ENCODE data around the gene BRAF.
"Not testable (repeated sequence)": the region's sequence is repeated elsewhere in the genome, so short reads cannot be mapped to it uniquely, and the experiment has no call there.

GRCh38 chr7:140676956-140677355, 247.8 kb downstream of the BRAF start:
- not testable (repeated sequence) for TF ChIP-seq EZH2 (IDR thresholded peaks at IDR 0.05; ENCODE audit: insufficient read depth, low read length); CTCF (IDR thresholded peaks at IDR 0.05; ENCODE audit: insufficient read depth, low read depth, low read length)

All from astrocyte (in vitro differentiated cells and primary cell).